GM18870 (cell line): ENCODE measurements around the gene SNHG17.
A peak's percentile ranks its signal among the peaks of the same experiment; 100 is the strongest.
"Not testable (repeated sequence)": the region's sequence is repeated elsewhere in the genome, so short reads cannot be mapped to it uniquely, and the experiment has no call there.

Experiments used
- ATAC-seq: cut with Tn5 transposase; IDR thresholded peaks from one replicate; pipeline ENCODE4 v1.9.1; 2021; ENCODE audit warnings: moderate library complexity; ENCODE audit not compliant: unreplicated experiment

Gene SNHG17

GRCh38 chr20:38434770-38435554 is at the start of gene SNHG17:
Gene SNHG17, minus strand, starts transcription at chr20:38435328.
- ATAC-seq: no peak

- ATAC-seq: no peak
These were observed 44.5 kb upstream of the SNHG17 start for GRCh38 chr20:38479596-38479995.

GRCh38 chr20:38477747-38478146 is 42.6 kb upstream of the SNHG17 start:
- no peak for ATAC-seq

GRCh38 chr20:38473367-38473795 is 38.3 kb upstream of the SNHG17 start:
- no peak for ATAC-seq

GRCh38 chr20:38472513-38473366 is 37.6 kb upstream of the SNHG17 start, which contains the start of gene RALGAPB:
Gene RALGAPB, plus strand, starts transcription at chr20:38472843. Its CDS starts 15,590 bp downstream, at chr20:38488433.
- ATAC-seq: peak; percentile 87

- ATAC-seq: peak; percentile 6
These were observed 36.9 kb upstream of the SNHG17 start for GRCh38 chr20:38471987-38472512.

- ATAC-seq: no peak
These were observed 36.1 kb upstream of the SNHG17 start for GRCh38 chr20:38471245-38471644.

- no peak for ATAC-seq
These were observed 31.9 kb upstream of the SNHG17 start for GRCh38 chr20:38466983-38467382.

- no peak for ATAC-seq
These were observed 31.0 kb upstream of the SNHG17 start for GRCh38 chr20:38466171-38466570.

GRCh38 chr20:38461569-38461968 is 26.4 kb upstream of the SNHG17 start:
- ATAC-seq: not testable (repeated sequence)

GRCh38 chr20:38461167-38461566 is 26.0 kb upstream of the SNHG17 start:
- ATAC-seq: not testable (repeated sequence)

GRCh38 chr20:38460631-38461030 is 25.5 kb upstream of the SNHG17 start:
- ATAC-seq: not testable (repeated sequence)

- ATAC-seq: no peak
These were observed 25.0 kb upstream of the SNHG17 start for GRCh38 chr20:38460040-38460623.

GRCh38 chr20:38458314-38458713 is 23.2 kb upstream of the SNHG17 start:
- no peak for ATAC-seq

GRCh38 chr20:38454556-38455473 is 19.7 kb upstream of the SNHG17 start:
- no peak for ATAC-seq

- peak; percentile 50 for ATAC-seq
These were observed 18.8 kb upstream of the SNHG17 start for GRCh38 chr20:38453941-38454340.

GRCh38 chr20:38452880-38453624 is 17.9 kb upstream of the SNHG17 start:
- no peak for ATAC-seq

GRCh38 chr20:38450412-38450975 is 15.4 kb upstream of the SNHG17 start:
- no peak for ATAC-seq

- no peak for ATAC-seq
These were observed 13.9 kb upstream of the SNHG17 start for GRCh38 chr20:38449046-38449445.
